ENCODE measurements around the gene RXRG. TPM values are rescaled to one million over a fixed set of nuclear protein-coding genes. Genes with fewer than 3 reads are reported as not detected.

RXRG gene
- total RNA-seq, 6 donors from 2014 or later, result 2.3 to 6.1 (median 3.4) TPM; not detected in 2

DNA sequence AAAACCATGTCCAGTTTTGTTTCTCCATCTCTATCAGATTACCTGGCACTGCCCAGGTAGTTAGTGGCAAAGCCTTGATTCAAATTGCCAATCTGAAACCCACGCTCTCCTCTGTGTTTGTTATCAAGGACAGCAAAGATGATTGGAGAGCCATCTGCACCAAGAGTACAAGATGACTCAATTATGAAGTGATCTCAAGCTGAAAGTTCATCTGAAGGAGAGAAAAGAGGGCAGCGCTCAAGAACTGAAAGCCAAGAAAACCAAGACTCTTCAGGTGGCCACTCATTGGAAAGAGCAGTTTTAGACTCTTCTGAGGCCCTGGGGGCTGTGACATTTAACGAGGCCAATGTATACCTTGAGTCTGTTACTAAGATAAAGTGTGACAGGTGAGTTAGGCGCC is 13.8 kb downstream of the RXRG start:
- Histone ChIP-seq H3K27me3 (no peaks in the 10 kb centered on the region), H3K9me3 (no peaks in the 10 kb centered on the region), H3K4me3 (no peak overlapping the region), H3K4me1 (peaks cover 0 to 10% (median 2%) of the 10 kb centered on the region in 4 donors), H3K27ac (peak overlapping the region in 2 of 4 donors; percentile 25 to 44), H3K36me3 (no peaks in the 10 kb centered on the region)
- TF ChIP-seq, protein P1, sequence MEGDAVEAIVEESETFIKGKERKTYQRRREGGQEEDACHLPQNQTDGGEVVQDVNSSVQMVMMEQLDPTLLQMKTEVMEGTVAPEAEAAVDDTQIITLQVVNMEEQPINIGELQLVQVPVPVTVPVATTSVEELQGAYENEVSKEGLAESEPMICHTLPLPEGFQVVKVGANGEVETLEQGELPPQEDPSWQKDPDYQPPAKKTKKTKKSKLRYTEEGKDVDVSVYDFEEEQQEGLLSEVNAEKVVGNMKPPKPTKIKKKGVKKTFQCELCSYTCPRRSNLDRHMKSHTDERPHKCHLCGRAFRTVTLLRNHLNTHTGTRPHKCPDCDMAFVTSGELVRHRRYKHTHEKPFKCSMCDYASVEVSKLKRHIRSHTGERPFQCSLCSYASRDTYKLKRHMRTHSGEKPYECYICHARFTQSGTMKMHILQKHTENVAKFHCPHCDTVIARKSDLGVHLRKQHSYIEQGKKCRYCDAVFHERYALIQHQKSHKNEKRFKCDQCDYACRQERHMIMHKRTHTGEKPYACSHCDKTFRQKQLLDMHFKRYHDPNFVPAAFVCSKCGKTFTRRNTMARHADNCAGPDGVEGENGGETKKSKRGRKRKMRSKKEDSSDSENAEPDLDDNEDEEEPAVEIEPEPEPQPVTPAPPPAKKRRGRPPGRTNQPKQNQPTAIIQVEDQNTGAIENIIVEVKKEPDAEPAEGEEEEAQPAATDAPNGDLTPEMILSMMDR (IDR thresholded peaks at IDR 0.05), result no peak
- TF ChIP-seq EP300 (IDR thresholded peaks at IDR 0.05), result no peak
- no peak for TF ChIP-seq POLR2AphosphoS5 (IDR thresholded peaks at IDR 0.05)
- TF ChIP-seq POLR2A (IDR thresholded peaks at IDR 0.05), result no peak
- ATAC-seq (ENCODE audit: low FRiP score in 2 of 2) (no peak), DNase-seq (no peak)
- WGBS, 2 donors, result 65 to 69% methylated on average over 4 of the region's 4 CpGs

DNA sequence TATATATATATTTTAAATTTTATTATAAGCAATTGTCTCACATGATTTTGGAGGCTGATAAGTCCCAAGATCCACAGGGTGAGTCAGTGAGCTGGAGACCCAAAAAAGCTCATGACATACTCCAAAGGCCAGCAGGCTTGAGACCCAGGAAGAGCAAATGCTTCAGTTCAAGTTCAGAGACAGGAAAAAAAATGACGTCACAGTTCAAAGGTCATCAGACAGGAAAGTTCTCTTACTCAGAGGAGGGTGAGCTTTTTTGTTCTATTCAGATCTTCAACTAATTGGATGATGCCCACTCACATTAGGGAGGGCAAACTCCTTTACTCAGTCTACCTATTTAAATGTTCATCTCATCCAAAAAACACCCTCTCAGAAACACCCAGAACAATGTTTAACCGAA is 18.2 kb downstream of the RXRG start:
- ATAC-seq (ENCODE audit: low FRiP score in 2 of 2), result no peak
- Histone ChIP-seq H3K27ac (no peak overlapping the region), H3K4me1 (peaks cover 22 to 39% (median 31%) of the 10 kb centered on the region in 4 donors), H3K9me3 (no peaks in the 10 kb centered on the region), H3K27me3 (no peaks in the 10 kb centered on the region), H3K36me3 (no peaks in the 10 kb centered on the region), H3K4me3 (no peak overlapping the region)
- no peak for TF ChIP-seq EP300 (IDR thresholded peaks at IDR 0.05)
- no peak for TF ChIP-seq POLR2AphosphoS5 (IDR thresholded peaks at IDR 0.05)
- TF ChIP-seq, protein P1 (IDR thresholded peaks at IDR 0.05), result no peak
- no peak for TF ChIP-seq POLR2A (IDR thresholded peaks at IDR 0.05)
- DNase-seq, result no peak
- 72 to 84% methylated on average over 2 of the region's 2 CpGs for WGBS, 2 donors

DNA sequence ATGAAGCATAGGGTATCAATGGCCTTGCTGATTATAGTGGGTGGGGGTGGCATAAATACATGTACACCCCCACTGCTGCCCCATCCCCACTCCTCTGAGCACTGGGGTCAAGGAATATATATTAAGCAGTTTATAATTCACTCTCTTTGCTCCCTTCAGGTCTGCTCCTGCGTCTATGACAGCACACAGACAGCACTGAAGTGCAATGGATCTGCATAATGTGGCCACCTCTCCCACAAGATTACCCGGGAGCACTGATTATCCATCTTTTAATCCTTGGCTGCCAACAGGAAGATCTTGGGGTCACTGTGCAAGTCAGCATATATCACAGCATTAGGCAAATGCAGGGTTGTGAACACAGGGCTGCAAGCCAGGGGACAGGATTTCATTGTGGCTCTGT is 19.3 kb downstream of the RXRG start:
- no peak overlapping the region for H3K4me3 ChIP-seq
- H3K27me3 ChIP-seq, result no peaks in the 10 kb centered on the region
- peak overlapping the region in 1 of 4 donors; percentile 69 for H3K27ac ChIP-seq
- no peaks in the 10 kb centered on the region for H3K36me3 ChIP-seq
- H3K9me3 ChIP-seq, result no peaks in the 10 kb centered on the region
- no peak for ATAC-seq (ENCODE audit: low FRiP score in 2 of 2)
- TF ChIP-seq, protein P1 (IDR thresholded peaks at IDR 0.05), result no peak
- no peak for TF ChIP-seq EP300 (IDR thresholded peaks at IDR 0.05)
- no peak for TF ChIP-seq POLR2AphosphoS5 (IDR thresholded peaks at IDR 0.05)
- TF ChIP-seq POLR2A (IDR thresholded peaks at IDR 0.05), result no peak
- H3K4me1 ChIP-seq, result peaks cover 22 to 39% (median 29%) of the 10 kb centered on the region in 4 donors
- no peak for DNase-seq
- WGBS, 2 donors, result 83 to 88% methylated on average over 2 of the region's 2 CpGs

DNA sequence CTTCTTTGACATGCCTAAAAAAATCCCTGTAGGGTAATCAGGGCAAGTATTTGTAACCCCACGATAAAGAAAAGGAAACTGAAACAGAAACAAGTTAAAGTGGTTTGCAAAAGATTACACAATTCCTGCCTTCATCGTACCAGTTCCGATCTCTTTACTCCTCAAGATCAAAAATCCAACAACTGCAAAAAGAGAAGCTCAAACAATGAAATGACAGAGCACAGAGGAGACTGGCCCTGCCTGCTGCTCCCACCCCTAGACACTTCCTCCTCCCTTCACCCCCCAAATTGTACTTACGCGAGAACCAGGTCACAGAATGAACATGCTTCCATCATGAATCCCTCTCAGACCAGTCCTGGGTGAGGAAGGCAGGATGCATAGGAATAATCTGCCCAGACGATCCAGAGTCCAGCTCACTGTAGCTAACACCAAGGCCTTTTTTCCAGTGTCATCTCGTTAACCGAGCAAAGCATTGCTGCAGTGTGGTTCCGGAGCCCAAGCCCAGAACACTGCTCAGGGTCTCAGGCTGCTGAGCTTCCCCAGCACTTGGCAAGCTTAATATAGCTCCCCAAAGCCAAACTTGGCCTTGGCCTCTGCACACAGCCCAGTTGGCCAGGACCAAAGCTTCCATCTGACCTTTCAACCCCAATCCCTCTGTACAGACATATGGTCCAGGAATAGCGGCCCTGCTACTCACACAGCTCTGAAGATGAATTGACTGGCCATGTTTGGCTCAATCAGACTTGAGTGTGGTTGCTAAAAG is 20.3 kb downstream of the RXRG start:
- WGBS, 2 donors, result 14 to 29% methylated on average over 7 to 10 of the region's 10 CpGs
- H3K4me3 ChIP-seq, result peak overlapping the region in 3 of 4 donors; percentile 27 to 34 (median 31)
- TF ChIP-seq POLR2AphosphoS5 (IDR thresholded peaks at IDR 0.05) (no peak), POLR2A (IDR thresholded peaks at IDR 0.05) (no peak), EP300 (IDR thresholded peaks at IDR 0.05) (no peak)
- TF ChIP-seq, protein P1 (IDR thresholded peaks at IDR 0.05), result no peak
- H3K27me3 ChIP-seq, result no peaks in the 10 kb centered on the region
- no peaks in the 10 kb centered on the region for H3K36me3 ChIP-seq
- DNase-seq, result no peak
- H3K4me1 ChIP-seq, result peaks cover 22 to 39% (median 29%) of the 10 kb centered on the region in 4 donors
- peak overlapping the region; percentile 67 to 76 (median 71) for H3K27ac ChIP-seq
- no peaks in the 10 kb centered on the region for H3K9me3 ChIP-seq
- peak; percentile 13 to 48 for ATAC-seq (ENCODE audit: low FRiP score in 2 of 2)
